ENCODE measurements around the gene IMMP2L.

IMMP2L gene

GRCh38 chr7:110857106-110857505, 705.2 kb downstream of the IMMP2L start:
- no peak overlapping the region for H3K4me3 ChIP-seq (ENCODE audit: low read length)
- TF ChIP-seq ZNF274 (IDR thresholded peaks at IDR 0.05; ENCODE audit: low read depth, low read length), result no peak

GRCh38 chr7:110856704-110857103, 705.6 kb downstream of the IMMP2L start:
- TF ChIP-seq ZNF274 (IDR thresholded peaks at IDR 0.05; ENCODE audit: low read depth, low read length), result no peak
- H3K4me3 ChIP-seq (ENCODE audit: low read length), result no peak overlapping the region

GRCh38 chr7:110854651-110855050, 707.6 kb downstream of the IMMP2L start:
- no peak for TF ChIP-seq ZNF274 (IDR thresholded peaks at IDR 0.05; ENCODE audit: low read depth, low read length)
- no peak overlapping the region for H3K4me3 ChIP-seq (ENCODE audit: low read length)

- no peak for TF ChIP-seq ZNF274 (IDR thresholded peaks at IDR 0.05; ENCODE audit: low read depth, low read length)
- H3K4me3 ChIP-seq (ENCODE audit: low read length), result no peak overlapping the region
These were observed 708.1 kb downstream of the IMMP2L start for GRCh38 chr7:110854166-110854565.

GRCh38 chr7:110853263-110853662, 709.0 kb downstream of the IMMP2L start:
- no peak for TF ChIP-seq ZNF274 (IDR thresholded peaks at IDR 0.05; ENCODE audit: low read depth, low read length)
- H3K4me3 ChIP-seq (ENCODE audit: low read length), result no peak overlapping the region

GRCh38 chr7:110852156-110852940, 709.9 kb downstream of the IMMP2L start:
- TF ChIP-seq ZNF274 (IDR thresholded peaks at IDR 0.05; ENCODE audit: low read depth, low read length), result no peak
- no peak overlapping the region for H3K4me3 ChIP-seq (ENCODE audit: low read length)

GRCh38 chr7:110850224-110850623, 712.1 kb downstream of the IMMP2L start:
- H3K4me3 ChIP-seq (ENCODE audit: low read length), result no peak overlapping the region
- TF ChIP-seq ZNF274 (IDR thresholded peaks at IDR 0.05; ENCODE audit: low read depth, low read length), result no peak

GRCh38 chr7:110842796-110843195, 719.5 kb downstream of the IMMP2L start:
- no peak for TF ChIP-seq ZNF274 (IDR thresholded peaks at IDR 0.05; ENCODE audit: low read depth, low read length)
- no peak overlapping the region for H3K4me3 ChIP-seq (ENCODE audit: low read length)

GRCh38 chr7:110841840-110842545, 720.3 kb downstream of the IMMP2L start:
- no peak for TF ChIP-seq ZNF274 (IDR thresholded peaks at IDR 0.05; ENCODE audit: low read depth, low read length)
- no peak overlapping the region for H3K4me3 ChIP-seq (ENCODE audit: low read length)

- TF ChIP-seq ZNF274 (IDR thresholded peaks at IDR 0.05; ENCODE audit: low read depth, low read length), result no peak
- H3K4me3 ChIP-seq (ENCODE audit: low read length), result no peak overlapping the region
These were observed 722.4 kb downstream of the IMMP2L start for GRCh38 chr7:110839866-110840265.

GRCh38 chr7:110835849-110836248, 726.4 kb downstream of the IMMP2L start:
- no peak overlapping the region for H3K4me3 ChIP-seq (ENCODE audit: low read length)
- TF ChIP-seq ZNF274 (IDR thresholded peaks at IDR 0.05; ENCODE audit: low read depth, low read length), result no peak

GRCh38 chr7:110835218-110835617, 727.1 kb downstream of the IMMP2L start:
- TF ChIP-seq ZNF274 (IDR thresholded peaks at IDR 0.05; ENCODE audit: low read depth, low read length), result no peak
- no peak overlapping the region for H3K4me3 ChIP-seq (ENCODE audit: low read length)

GRCh38 chr7:110831419-110831818, 730.9 kb downstream of the IMMP2L start:
- H3K4me3 ChIP-seq (ENCODE audit: low read length), result no peak overlapping the region
- TF ChIP-seq ZNF274 (IDR thresholded peaks at IDR 0.05; ENCODE audit: low read depth, low read length), result no peak

- TF ChIP-seq ZNF274 (IDR thresholded peaks at IDR 0.05; ENCODE audit: low read depth, low read length), result no peak
- H3K4me3 ChIP-seq (ENCODE audit: low read length), result no peak overlapping the region
These were observed 731.5 kb downstream of the IMMP2L start for GRCh38 chr7:110830778-110831177.

GRCh38 chr7:110827936-110828335, 734.4 kb downstream of the IMMP2L start:
- H3K4me3 ChIP-seq (ENCODE audit: low read length), result no peak overlapping the region
- no peak for TF ChIP-seq ZNF274 (IDR thresholded peaks at IDR 0.05; ENCODE audit: low read depth, low read length)

All from GM08714 (cell line).